Upper lobe of left lung (tissue), 4 donors: ENCODE results near the gene HK2.

Experiments used
- CTCF ChIP-seq, 6 experiments: fragments of 450-650 bp in 4 of 6; fragments of 200-600 bp in 2 of 6; sonication (generic) in 2 of 6; IDR thresholded peaks; one replicate each; pipeline ENCODE4 v1.5.1; 2016 to 2019; ENCODE audit warnings: antibody characterized with exemption in 6 of 6
- POLR2A ChIP-seq, 4 donors: fragments of 450-650 bp; IDR thresholded peaks; one replicate each; pipeline ENCODE4 v1.5.1; 2016 to 2017; ENCODE audit warnings: antibody characterized with exemption in 4 of 4, mild to moderate bottlenecking in 2 of 4
- POLR2AphosphoS5 ChIP-seq, 2 donors: sonication (generic); formaldehyde crosslinking; IDR thresholded peaks; one replicate each; pipeline ENCODE4 v1.5.1; 2017; ENCODE audit warnings: antibody characterized with exemption in 2 of 2

GRCh38 chr2:74883011-74883410 is 49.1 kb downstream of the HK2 start:
- TF ChIP-seq CTCF (IDR thresholded peaks at IDR 0.05) (no peak), POLR2AphosphoS5 (IDR thresholded peaks at IDR 0.05) (no peak), POLR2A (IDR thresholded peaks at IDR 0.05) (no peak)
